Limb (tissue), 2 donors: ENCODE results near the gene CDC16.
"Not testable (repeated sequence)": the region's sequence is repeated elsewhere in the genome, so short reads cannot be mapped to it uniquely, and the experiment has no call there.

Experiments used
- DNase-seq, 2 donors: peaks; one replicate each; pipeline ENCODE4 v3.0.0-alpha.2; 2016; ENCODE audit errors: extremely low spot score in 2 of 2

The CDC16 gene, protein sequence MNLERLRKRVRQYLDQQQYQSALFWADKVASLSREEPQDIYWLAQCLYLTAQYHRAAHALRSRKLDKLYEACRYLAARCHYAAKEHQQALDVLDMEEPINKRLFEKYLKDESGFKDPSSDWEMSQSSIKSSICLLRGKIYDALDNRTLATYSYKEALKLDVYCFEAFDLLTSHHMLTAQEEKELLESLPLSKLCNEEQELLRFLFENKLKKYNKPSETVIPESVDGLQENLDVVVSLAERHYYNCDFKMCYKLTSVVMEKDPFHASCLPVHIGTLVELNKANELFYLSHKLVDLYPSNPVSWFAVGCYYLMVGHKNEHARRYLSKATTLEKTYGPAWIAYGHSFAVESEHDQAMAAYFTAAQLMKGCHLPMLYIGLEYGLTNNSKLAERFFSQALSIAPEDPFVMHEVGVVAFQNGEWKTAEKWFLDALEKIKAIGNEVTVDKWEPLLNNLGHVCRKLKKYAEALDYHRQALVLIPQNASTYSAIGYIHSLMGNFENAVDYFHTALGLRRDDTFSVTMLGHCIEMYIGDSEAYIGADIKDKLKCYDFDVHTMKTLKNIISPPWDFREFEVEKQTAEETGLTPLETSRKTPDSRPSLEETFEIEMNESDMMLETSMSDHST

DNA sequence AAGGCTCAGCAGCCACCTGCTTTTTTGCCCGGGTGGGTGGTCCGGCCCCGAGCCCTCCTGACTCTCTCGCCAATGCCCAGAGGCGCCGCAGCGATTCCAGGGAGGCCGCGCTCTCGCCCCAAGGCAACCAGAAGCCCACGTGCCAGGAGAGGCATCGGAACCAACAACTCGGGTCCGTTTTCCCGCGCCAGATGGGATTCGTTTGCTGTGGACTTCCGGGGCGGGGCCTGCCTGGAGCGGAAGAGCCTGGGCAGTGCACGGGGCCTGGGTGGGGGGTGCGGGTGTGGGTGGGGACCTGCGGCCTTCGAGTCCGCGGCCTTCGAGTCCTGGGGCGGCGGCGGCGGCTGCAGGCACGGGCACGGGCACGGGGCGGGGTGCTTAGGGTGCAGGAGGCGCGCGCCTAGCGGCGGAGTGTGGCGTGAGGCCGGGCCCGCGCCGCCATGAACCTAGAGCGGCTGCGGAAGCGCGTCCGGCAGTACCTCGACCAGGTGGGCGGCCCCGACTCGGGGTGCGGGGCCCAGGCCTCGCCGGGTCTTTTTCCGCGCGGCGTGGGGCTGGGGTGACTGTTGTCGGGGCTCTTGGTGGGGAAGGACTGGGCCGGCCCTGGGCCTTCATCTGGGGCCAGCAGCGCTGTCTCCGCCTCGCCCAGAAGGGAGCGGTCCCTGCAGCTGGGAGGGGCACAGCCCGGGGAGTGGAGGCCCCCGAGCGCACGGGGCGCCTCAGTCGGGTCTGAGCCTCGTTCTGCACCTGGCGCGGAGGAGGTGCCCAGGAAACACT is at the start of gene CDC16:
Gene CDC16, plus strand, starts transcription at position 253 of the 777 bp plus-strand sequence. Its CDS starts 188 bp downstream, at position 441.
- DNase-seq = peak; percentile 88 to 95

DNA sequence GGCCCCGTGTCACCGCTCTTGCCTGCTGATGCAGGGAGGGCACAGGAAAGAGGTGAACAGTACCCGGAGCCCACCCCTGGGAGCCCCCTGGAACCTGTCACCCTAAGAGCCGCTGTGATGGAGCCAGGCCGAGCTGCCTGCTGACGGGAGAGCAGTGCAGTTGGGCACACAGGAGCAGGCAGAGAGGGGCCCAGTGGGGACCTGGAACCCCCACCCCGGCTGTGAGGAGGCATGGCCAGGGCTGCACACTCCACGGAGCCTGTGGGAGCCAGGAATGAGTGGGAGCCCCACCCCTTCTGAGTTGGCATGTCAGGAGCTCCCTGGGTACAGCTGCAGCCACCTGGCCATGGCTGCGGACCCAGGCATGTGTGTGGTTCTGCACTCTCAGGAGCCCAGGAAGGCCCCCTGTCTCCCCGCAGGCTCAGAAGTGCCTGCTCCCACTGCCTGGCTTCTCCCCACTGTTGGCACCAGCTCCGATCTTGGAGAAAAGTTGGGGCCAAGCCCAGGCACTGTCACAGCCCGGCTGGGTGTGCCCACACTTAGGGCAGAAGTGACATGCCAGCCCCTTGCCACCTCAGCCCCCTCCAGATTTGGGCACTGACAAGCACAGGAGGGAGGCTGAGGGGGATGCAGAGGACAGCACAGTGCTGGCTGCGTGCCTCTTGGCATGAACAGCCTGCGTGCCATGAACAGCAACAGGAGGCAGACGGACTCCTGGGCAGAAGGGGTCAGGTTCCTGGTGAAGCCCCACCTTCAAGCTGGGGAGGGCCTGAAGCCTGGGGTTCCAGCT is 49.3 kb upstream of the CDC16 start:
- no peak for DNase-seq

DNA sequence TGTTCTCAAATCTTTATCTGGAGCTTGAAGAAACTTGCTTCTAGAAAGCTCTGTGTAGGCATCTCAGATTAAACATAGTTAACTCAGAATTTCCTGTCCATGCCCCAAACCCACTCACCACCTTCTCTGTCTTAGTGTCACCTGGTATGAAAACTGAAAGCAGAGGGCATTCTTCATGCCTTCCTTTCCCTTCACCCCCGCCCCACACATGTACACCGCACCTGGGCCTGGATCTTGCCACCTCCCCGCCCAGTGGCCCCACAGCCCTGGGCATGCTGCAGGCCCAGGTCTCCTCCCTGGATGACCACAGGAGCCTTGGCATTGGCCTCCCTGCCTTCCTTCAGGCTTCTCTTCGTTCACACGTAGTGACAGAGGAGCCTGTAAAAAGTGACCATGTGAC is 39.8 kb upstream of the CDC16 start:
- no peak for DNase-seq

DNA sequence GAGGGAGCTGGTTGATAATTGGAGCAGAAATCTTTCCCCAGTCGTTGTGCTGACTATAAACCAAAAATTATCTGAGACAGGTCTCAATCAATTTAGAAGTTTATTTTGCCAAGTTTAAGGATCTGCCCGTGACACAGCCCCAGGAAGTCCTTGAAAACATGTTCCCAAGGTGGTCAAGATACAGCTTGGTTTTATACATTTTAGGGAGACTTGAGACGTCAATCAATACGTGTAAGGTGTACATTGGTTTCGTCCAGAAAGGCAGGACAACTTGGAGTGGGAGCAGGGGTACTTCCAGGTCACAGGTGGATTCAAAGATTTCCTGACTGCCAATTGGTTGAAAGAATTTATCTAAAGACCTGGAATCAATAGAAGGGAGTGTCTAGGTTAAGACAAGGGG is 38.1 kb upstream of the CDC16 start:
- no peak for DNase-seq

DNA sequence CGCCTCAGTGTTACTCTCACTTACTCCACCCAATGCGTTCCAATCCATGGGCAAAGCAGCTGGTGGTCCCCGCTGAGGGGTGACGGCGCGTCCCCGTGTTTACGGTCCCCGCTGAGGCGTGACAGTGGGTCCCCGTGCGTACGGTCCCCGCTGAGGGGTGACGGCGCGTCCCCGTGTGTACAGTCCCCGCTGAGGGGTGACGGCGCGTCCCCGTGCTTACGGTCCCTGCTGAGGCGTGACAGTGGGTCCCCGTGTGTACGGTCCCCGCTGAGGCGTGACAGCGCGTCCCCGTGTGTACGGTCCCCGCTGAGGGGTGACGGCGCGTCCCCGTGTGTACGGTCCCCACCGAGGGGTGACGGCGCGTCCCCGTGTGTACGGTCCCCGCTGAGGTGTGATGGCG is 36.1 kb upstream of the CDC16 start:
- DNase-seq = no peak

DNA sequence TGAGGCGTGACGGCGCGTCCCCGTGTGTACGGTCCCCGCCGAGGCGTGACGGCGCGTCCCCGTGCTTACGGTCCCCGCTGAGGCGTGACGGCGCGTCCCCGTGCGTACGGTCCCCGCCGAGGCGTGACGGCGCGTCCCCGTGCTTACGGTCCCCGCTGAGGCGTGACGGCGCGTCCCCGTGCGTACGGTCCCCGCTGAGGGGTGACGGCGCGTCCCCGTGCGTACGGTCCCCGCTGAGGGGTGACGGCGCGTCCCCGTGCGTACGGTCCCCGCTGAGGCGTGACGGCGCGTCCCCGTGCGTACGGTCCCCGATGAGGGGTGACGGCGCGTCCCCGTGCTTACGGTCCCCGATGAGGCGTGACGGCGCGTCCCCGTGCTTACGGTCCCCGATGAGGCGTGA is 35.2 kb upstream of the CDC16 start:
- not testable (repeated sequence) for DNase-seq

DNA sequence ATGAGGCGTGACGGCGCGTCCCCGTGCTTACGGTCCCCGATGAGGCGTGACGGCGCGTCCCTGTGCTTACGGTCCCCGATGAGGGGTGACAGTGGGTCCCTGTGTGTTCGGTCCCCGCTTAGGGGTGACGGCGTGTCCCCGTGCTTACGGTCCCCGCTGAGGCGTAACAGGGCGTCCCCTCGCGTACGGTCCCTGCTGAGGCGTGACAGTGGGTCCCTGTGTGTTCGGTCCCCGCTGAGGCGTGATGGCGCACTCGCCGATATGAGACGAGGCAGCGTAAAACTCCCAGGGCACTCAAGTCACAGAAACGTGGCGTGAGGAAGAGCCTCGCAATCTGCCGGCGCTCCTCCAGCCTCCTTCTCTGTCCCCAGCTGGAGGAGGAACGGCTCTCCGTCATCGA is 34.7 kb upstream of the CDC16 start:
- no peak for DNase-seq

DNA sequence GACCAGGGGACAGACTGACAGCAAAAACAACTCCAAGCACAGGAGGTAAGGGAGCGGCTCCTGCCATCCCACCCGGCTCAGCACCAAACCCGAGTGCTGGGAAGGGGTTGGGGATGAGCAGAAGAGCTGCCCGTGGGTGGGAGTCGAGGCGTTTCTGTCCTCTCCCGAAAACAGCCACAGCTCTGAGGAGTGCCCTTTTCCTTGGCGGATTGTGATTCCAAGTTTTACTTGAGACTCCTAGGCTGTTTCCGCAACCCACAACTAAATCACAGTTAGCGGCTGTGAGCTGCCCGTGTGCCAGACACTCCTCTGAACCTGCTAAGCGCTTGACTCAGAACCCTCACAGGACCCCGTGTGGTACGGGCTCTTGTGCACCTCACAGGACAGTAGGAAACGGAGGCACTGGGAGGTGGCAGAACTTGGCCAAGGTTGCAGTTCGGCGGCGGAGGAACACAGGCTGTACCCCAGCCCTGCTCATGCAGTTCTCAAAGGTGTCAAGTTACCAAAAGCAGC is 34.2 kb upstream of the CDC16 start:
- DNase-seq = no peak

DNA sequence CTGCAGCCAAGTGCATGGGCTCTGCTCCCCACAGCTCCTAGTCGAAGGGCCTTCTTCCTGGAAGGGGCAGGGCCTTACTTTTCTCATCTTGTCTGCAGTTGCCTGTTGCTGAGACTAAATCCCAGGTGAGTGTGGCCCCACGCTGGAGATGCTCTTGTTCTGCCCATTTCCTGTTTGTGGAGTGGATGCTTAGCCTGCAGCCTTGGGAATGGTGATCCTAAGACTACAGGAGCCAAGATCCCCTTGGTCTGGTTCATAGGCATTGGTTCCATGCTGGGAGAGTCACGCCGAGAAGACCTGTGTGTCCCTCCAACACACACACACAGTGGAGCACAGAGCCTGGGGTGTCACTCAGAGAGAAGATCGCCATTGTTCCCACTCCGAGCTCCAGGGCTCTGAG is 32.1 kb upstream of the CDC16 start:
- no peak for DNase-seq

DNA sequence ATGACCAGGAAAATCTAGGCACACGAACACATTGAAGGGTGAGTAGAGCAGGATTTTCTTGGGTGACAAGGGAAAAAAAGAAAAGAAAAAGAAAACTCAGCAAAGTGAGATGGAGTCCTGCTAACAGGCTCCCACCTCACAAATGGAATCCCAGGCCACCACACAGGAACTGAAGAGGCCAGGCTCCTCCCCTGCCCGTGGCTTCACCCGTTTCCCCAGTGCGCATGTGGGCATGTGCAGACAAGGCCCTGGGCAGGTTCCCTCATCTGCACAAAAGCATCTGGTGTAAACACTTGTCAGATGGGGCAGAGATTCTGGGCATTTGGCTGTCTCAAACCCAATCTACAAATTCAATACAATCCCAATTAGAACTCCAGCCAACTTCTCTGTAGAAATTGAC is 31.2 kb upstream of the CDC16 start:
- no peak for DNase-seq

DNA sequence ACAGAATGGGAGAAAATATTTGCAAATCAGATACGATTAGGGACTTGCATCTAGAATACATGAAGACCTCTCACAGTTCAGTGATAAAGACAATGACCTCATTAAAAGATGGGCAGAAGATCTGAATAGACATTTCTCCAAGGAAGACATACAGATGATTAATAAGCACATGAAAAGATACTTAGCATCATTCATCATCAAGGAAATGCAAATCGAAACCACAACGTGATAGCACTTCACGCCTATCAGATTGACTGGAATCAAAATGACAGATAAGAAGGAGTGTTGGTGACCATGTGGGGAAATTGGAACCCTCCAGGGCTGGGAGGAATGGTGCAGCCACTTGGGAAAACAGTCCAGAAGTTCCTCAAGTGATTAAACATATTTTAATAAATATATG is 29.8 kb upstream of the CDC16 start:
- DNase-seq = no peak

DNA sequence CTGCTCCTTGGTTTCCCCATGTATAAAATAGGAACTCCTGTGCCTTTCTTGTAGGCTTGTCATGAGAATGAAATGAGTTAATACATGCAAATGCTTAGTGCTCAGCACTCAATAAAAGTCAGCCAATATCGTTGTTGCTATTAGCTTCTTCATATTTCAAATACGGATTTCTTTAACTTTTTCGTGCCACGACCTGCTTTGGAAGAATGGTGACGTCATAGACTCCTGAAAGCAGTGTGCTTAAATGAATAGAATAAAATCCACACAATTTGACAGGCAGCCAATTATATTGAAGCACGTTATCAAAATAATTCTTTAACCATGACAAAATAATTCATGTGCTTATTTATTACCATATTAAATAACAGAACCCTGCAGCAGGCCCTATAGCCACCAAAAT is 26.6 kb upstream of the CDC16 start:
- no peak for DNase-seq

DNA sequence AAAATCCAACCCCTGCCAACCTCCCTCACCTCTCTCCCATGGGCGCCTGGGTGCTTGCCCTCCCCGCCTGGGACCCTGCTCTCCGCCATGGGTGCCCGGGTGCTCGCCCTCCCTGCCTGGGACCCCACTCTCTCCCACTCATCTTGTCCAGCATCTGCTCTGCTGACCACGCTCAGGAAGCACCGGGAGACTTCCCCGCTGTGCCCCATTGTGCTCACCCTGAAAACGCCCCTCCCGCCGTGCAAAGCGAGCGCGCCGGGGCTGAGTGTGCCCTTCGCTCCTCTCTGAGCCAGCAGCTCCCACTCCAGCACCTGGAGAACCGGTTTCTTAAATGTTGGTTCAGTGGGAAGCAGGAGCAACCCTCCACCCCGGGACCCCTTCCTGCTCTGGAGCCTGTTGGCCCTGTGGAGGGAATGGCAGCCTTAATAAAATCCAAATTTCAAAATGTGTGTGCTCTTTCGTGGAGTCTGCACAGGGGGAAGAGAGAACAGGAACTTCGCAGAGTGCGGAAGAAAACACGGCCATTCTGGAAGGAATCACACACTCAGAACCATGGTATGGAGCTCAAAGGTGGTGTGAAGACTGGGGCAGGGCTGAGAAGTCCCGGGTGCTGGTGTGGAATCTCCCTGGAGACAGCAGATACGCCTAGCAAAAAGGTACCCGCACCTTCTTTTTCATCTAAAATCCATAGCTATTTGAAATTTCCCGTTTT is 23.1 kb upstream of the CDC16 start:
- no peak for DNase-seq

DNA sequence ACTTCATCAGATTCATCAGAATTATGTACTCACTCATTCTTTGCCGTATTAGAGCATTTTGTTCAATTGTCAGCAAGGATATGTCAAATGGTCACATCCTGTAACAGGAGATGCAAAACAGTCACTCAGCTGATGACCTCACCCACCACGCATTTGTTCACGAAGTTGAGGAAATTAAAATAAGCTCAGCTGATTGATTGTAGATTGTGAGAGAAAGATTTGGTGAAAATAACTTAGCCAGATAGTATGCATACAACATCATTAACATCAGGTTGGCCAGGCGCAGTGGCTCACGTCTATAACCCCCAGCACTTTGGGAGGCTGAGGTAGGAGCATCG is 22.6 kb upstream of the CDC16 start:
- DNase-seq = no peak

DNA sequence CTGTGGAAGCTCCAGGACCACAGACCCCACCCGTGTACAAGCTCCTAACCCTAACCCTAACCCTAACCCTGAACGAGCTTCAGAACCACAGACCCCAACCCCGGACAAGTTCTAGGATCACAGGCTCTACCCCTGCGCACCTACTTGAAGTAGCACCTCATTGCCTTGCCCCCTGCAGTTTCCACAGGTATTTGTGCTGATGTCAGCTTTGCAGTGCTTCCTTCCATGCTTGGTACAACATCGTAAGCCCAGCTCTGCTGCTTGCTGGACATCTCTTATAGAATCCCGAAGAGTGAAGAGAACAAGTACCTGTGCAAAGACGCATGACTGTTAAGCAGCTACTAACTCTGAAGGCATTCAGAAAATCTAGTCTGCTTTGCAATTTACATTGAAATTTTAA is 20.7 kb upstream of the CDC16 start:
- DNase-seq = no peak

DNA sequence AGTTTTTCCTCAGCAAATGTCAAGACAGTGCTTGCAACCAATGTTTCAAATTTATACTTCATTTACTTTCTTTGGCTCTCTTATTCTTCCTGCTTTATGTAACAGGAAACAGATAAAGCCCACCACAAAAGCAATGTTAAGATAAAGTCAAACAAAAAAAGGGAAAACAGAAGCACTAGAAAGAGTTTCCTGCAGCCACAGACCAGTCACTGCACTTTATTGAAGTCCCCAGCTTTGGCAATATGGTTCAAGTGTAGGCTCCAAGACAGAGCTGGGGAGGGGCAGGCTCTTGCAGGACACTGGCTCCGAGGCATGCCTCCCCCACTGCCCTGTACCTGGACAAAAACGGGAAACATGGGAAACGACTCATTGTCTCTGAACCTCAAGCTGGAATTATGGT is 15.3 kb upstream of the CDC16 start:
- no peak for DNase-seq

DNA sequence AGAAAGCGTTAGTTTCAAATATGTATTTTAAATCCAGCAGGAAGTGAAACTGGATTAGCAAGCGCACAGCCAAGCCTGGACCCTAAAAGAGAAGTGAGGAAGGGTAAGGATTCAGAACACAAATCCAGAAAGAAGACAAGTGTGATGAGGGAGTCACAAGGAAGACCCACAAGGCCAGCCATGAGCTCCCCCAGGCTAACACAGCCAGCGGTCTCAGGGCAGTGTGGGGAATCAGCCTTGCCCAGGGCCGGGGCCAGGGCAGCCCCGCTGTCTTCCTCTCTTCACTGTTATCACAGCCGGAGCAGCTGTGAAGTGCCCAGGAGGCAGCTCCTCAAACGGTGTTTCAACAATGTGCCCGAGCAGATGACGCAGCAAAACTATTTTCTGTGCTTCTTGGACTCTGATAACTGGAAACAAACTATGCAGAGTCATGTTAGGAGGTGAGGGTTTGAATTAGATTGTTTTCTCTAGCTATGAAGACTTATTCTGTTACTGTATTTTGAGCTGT is 12.2 kb upstream of the CDC16 start:
- no peak for DNase-seq

DNA sequence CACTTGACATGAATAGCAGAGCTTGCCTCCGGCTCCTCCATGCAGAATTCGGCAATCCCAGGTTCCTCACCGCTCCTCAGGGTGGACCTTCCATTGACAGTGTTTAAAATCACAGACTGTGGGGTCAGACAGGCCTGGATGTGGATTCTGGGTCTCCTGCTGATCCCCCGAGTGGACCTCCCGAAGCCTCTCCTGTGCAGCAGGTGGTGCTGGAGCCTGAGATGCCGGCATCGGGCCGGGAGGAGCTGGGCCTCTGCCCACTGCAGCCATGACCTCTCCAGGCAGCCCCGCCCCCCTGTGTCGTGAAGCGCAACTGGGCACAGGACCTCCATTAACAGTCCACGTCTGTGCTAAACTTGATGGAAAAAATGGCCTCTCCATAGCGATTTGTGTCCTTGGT is 10.5 kb upstream of the CDC16 start:
- DNase-seq = no peak

DNA sequence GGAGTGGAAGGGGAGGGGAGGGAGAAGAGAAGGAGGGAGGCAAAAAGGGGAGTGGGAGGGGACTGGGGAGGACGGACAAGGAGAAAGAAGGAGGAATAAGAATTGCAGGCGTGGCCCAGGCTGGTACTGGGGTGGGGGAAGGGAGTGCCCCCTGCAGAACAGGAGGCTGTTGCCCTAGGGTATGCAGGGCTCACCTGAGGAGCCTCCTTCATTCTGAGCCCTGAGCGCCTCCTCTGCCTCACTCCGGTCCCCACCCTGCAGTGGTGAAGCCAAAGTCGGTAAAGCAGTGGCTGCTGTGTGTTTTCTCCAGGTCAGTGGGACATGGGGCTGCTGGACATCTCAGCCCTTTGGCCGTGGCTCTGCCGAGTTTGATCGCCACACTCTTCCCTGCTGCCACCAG is 9.1 kb upstream of the CDC16 start:
- DNase-seq = no peak

DNA sequence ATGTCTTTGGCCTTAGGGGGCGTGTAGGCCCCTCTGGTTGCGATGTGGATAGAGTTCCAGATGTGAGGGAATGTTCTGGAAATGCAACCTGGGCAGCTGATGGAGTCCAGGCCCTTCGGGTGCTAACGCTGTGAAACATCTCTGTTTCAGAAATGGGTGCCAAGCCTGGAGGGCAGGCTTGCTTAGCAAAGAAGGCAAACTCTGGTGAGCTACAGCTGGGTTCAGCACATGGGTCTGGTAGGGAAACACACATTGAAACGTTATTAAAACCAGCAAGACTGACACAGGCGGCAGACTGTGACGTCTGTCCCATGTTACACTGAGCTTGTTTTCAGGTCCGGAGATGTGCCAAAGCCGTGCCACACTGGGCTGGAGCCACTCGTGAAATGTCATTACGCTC is 8.6 kb upstream of the CDC16 start:
- DNase-seq = no peak
